Left cardiac atrium (tissue), 4 donors: ENCODE data around the gene CCN5. TPM values are rescaled to one million over a fixed set of nuclear protein-coding genes. Genes with fewer than 3 reads are reported as not detected.

Experiments used
- ATAC-seq, 2 donors: fragments of 200-7000 bp; cut with Tn5 transposase; one replicate each; pipeline ENCODE4 v1.9.1; 2020; ENCODE audit warnings: mild to moderate bottlenecking in 2 of 2, moderate library complexity in 2 of 2
- DNase-seq: peaks from one replicate; pipeline ENCODE4 v3.0.0-alpha.2; 2020
- intact Hi-C, 2 donors: fragments of 100-400 bp; cut with DNase I; formaldehyde crosslinking; loops; one replicate each; pipeline versions ENCODE4 v1.14.1 to v1.15.1; 2022 to 2023
- total RNA-seq, 2 donors: library from RNA; stranded (reverse); fragmentation: NEBNext Ultra II Directional; extraction: Animal tissue kit (Norgen Biotek cat#: 25700); gene quantifications; one replicate each; pipeline ENCODE4 v1.2.1, GENCODE V29; 2021
- donor health status: DM: no; HTN: yes; CAD: no.
- donor health status: DM: no; HTN: yes; CAD: no; lungs with severe emphysema.
- donor health status: DM: yes; HTN: yes; CAD: no.
- donor health status: Dilated cardiomyopathy.

Gene CCN5
- total RNA-seq, 2 donors from 2014 or later = 25.1 to 63.6 TPM

DNA sequence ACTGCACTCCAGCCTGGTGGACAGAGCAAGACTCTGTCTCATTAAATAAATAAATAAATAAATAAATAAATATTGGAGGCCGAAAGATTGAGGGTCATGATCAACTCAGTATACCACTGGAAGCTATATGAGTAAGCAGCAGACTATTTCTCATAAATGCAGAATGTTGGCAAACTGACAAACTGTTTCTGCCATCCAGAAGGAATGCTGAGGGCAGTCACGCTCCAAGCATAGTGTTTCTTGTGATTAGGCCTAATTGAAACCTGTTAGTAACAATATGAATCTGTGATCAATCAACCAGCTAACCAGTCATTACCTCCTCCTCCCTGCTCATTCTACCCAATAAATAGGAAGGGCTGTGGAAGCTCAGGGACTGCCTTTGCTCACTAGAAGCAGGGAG, 15.3 kb downstream of the CCN5 start:
- no peak for DNase-seq
- no peak for ATAC-seq
- intact Hi-C loops = loop anchor here in 1 of 2 donors (10.0 kb wide), 1 partner anchor 516 kb away; the partner anchor contains the start of gene OSER1

DNA sequence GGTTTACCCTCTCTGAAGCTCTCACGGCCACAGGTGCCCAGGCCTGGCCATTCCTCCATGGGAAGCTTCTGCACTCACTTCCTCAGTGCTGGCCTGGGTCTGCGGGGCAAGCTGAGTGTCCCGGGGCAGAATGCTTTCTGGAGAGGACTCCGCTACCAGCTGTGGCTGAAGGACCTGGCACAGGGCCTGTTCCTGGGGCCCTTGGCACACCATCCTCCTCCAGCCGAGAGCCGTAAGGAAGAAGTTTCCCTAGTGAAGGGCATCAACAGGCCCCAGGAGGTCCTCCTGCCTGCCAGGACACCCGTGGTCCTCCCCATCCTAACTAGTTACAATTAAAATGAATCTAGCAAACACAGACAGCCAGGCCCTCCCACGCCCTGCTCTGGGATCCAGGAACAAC, 16.5 kb downstream of the CCN5 start:
- ATAC-seq (peak in 1 of 2 donors; percentile 21), DNase-seq (no peak)
- intact Hi-C loops = loop anchor here (2.0 to 10.0 kb wide), 2 partner anchors 45 to 517 kb away; partner anchors contain the start of gene OSER1 (in 1 of the 2)

DNA sequence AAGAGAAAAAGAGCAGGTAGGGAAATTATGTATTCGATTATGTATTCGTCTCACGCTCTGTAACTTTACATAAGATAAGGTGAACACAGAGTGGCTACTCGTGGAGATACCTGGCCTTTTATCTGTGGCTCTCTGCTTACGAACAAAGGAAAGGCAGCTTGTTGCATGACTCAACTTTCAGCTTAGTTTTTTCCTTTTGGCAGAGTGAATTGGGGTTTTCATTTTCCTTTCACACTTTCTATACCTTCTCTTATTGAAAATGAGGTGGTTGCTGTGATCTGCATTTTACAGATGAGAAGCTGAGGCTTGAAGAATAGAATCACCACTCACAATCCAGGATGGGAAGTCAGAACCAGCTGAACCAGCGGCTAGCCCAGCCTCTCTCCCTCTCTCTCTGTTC, 17.2 kb downstream of the CCN5 start:
- ATAC-seq = no peak
- DNase-seq = no peak
- intact Hi-C loops = loop anchor here (2.0 to 10.0 kb wide), 2 partner anchors 46 to 518 kb away; partner anchors contain the start of gene OSER1 (in 1 of the 2)

DNA sequence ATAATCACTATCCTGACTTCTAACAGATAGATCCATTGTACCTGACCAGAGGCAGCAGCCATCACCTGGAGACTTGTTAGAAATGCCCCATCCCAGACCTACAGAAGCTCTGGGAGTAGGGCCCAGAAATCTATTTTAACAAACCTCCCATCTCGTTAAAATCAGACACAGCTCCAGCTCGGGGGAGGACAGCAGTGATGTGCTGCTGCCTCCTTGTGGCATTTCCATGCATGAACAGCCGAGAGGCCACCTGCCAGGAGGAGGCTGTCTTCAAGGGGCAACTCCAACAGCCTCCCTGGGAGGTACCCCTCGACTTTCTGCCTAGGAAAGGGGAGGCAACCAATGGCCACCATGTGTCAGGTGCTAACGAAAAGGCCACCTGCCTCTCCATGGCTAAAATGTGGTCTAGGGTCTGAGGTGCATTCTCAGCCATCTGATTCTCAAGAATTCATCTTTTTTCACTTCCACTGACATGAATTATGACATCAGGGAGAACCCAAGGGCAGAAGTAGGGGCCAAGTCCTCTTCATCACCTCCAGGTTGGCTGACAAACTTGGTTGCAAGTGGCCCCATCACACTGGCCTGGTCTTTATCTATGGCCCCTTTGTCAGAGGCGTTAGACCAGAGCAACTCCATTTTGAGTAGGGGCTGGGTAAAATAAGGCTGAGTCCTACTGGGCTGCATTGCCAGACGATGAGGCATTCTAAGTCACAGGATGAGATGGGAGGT, 18.3 kb downstream of the CCN5 start:
- DNase-seq (peak; percentile 76), ATAC-seq (peak; percentile 42 to 60)
- intact Hi-C loops = loop anchor here (1.0 to 10.0 kb wide), 3 partner anchors 47 to 519 kb away; partner anchors contain the start of gene OSER1 (in 1 of the 2)

DNA sequence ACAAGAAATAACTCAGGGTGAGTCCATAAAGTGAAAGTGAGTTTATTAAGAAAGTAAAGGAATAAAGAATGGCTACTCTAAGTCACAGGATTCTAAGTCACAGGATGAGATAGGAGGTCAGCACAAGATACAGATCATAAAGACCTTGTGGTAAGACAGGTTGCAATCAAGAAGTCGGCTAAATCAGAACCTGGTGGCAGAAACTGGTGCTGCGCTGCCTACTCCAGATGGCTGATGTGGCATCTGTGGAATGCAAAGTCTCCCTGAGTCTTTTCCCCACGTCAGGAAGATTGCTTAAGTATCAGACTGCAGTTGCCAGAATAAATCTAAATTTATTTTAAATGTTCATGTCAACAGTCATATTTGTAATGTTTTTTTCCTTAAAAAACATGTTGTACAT, 19.8 kb downstream of the CCN5 start:
- DNase-seq (no peak), ATAC-seq (no peak)
- intact Hi-C loops = loop anchor here in 1 of 2 donors (10.0 kb wide), 1 partner anchor 520 kb away; the partner anchor contains the start of gene OSER1

DNA sequence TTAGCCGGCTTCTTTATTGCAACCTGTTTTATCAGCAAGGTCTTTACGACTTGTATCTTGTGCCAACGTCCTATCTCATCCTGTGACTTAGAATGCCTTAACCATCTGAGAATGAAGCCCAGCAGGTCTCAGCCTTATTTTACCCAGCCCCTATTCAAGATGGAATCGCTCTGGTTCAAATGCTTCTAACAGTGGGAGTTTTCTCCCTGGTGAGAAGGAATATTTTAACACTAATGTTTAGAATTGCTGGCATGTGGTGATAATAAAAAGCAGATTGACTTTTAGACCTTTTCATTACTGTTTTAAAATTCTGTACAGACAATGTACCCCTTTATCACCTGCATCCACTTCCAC, 20.6 kb downstream of the CCN5 start:
- no peak for DNase-seq
- ATAC-seq = no peak
- intact Hi-C loops = loop anchor here in 1 of 2 donors (10.0 kb wide), 1 partner anchor 521 kb away; the partner anchor contains the start of gene OSER1

DNA sequence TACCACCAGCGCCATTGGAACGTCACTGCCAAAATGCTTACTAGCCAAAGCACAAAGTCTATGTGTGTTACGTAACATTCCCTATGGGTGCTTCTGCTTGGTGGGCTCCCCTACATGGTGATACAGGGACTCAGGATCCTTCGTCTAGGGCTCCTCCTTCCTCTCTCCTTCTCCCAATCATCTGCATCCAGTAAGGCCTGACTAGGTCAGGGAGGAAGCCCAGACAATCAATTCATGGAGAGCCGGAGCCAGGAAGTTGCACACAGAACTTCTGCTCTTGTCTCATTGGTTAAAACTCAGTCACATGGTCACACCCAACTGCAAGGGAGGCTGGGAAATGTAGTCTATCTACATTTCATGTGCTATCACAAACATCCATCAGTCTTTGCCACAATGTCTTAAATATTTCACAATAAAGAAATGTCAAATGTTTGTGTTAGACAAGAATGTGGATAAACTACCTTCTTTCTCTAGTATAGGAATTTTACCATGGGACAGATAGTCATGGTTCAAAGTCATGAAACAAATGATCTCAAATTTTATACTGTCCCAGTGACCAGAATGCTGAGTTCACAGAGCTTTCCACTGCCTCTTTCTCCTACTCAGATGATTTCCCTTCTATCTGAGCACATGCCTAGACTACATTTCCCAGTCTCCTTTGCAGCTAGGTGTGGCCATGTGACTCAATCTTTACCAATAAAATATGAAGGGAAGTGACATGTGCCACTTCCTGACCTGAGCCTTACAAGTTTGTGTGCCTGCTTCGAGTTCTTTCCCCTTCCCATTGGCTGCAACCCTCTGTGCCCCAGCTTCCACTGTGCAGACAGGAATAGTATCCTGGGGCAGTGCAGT, 21.2 kb downstream of the CCN5 start:
- peak; percentile 71 for DNase-seq
- ATAC-seq = peak; percentile 73 to 76
- intact Hi-C loops = loop anchor here in 1 of 2 donors (10.0 kb wide), 1 partner anchor 522 kb away; the partner anchor contains the start of gene OSER1

DNA sequence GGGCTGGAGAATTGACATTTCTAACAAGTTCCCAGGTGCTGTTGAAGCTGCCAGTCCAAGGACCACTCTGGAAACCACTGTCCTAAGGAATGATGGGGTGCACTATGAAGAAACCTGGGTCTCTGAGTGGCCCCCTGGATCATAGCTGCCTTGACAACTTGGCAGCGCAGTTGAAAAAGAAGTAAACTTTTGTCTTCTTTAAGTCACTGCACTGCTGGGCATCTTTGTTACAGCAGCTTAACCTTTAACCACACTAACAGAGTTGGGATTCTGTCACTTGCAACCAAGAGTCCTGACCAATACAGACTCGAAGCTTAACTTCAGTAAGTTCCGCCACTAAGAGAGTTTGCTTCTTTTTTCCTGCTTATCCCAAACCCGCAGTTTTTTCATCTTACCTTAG, 21.9 kb downstream of the CCN5 start:
- no peak for ATAC-seq
- intact Hi-C loops = loop anchor here in 1 of 2 donors (10.0 kb wide), 1 partner anchor 522 kb away; the partner anchor contains the start of gene OSER1
- no peak for DNase-seq

DNA sequence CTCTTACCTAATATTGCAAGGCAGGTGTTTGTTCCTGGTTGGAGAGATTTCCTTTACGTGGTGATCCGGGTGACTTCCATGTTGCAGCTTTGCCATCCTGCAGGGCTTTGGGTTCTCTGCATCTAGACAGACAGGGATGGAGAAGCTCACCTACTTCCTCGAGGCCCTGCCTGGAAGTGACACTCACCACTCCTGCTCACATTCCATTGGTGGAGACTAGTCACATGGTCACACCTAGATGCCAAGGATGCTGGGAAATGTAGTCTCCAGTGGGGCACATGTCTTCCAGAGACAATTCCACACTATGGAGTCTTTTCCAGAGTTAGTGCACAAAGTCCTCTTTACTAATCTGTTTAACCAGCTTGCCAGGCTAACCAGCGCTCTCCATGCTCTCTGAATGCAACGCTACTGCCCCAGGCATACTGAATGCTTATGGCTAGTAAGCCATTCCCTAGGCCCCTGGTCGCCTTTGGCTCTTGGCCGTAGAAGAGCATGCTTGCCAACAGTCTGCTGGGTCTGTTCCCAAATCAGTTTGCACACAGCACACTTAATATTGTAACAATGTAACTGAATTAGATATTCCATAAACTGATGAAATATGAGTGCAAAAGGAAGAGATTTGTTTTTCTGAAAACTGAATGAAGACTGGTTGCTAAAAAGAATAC, 23.8 kb downstream of the CCN5 start:
- ATAC-seq (peak; percentile 71 to 80), DNase-seq (no peak)
- intact Hi-C loops = loop anchor here in 1 of 2 donors (10.0 kb wide), 1 partner anchor 524 kb away; the partner anchor contains the start of gene OSER1

DNA sequence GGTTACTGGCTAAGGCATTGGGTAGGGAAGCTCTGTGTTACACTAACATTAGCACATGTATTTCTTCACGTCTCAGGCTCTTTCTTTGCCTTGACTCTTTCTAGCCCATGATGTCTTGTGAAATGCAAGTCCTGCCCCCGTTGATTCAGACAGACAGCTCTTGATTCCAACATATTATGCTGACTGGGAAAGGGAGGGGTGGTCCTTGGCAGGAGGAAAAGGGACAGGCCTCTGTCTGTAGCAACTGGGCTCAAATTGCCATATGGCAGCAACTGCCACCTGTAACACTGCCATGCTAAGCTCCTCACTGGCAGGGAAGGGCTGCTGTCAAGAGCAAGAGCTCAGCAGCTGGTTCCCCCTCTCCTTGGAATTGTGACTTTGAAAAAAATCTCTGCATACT, 24.8 kb downstream of the CCN5 start:
- ATAC-seq (peak in 1 of 2 donors; percentile 41), DNase-seq (no peak)
- intact Hi-C loops = loop anchor here in 1 of 2 donors (10.0 kb wide), 1 partner anchor 525 kb away; the partner anchor contains the start of gene OSER1

DNA sequence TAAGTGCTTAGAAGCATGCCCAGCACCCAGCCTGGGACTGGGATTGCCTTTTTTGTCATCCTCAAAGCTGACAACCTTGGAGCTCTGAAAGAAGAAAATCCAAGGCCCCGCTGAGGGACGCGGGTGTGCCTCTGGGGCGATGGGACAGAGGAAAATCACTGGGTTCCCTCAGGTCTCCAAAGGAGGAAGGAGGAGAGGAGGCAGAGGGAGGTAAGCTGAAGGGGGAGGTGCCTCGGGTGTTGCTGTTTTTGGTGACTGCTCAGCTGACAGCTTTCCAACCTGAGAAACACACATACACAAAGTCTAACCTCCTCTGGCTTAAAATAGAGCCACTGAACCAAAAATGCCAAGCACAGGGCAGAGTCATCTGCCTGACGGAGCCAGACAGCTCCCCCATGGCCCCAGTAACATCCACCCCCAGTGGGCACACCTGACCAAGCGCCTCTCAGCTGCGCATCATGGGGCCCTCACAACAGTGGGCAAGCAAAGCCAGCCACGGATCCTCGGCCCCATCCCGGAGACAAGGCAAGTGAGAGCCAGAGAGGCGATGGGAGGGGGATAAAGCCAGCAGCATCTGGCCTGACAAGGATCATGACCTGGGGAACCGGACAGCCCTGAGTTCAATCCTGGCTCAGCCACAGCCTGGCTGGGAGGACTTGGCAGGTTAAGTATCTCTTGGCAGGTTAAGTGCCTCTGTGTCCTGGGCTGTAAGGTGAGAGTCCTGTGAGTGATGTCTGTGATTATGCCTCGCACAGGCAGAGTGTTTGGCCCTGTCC, 27.3 kb downstream of the CCN5 start:
- intact Hi-C loops = no loop called here
- ATAC-seq = no peak
- DNase-seq = no peak

DNA sequence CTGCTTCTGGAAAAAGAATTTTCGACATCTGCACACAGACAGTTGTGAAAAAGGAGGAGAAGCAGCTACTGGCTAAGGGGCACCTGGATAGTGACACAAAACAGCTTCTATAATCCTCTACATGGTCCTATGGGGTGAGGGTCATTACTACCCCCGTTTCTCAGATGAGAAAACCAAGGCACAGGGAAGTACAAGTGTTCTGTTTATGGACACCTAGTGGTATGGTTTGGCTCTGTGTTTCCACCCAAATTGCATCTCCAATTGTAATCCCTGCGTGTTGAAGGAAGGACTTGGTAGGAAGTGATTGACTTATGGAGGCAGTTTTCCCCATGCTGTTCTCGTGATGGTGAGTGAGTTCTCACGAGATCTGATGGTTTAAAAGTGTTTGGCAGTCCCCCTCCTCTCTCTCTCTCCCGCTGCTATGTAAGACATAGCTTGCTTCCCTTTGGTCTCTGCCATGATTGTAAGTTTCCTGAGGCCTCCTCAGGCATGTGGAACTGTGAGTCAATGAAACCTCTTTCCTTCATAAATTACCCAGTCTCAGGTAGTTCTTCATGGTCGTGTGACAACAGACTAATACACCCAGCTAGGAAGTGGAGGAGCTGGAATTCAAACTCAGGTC, 28.0 kb downstream of the CCN5 start:
- intact Hi-C loops = no loop called here
- no peak for DNase-seq
- no peak for ATAC-seq

DNA sequence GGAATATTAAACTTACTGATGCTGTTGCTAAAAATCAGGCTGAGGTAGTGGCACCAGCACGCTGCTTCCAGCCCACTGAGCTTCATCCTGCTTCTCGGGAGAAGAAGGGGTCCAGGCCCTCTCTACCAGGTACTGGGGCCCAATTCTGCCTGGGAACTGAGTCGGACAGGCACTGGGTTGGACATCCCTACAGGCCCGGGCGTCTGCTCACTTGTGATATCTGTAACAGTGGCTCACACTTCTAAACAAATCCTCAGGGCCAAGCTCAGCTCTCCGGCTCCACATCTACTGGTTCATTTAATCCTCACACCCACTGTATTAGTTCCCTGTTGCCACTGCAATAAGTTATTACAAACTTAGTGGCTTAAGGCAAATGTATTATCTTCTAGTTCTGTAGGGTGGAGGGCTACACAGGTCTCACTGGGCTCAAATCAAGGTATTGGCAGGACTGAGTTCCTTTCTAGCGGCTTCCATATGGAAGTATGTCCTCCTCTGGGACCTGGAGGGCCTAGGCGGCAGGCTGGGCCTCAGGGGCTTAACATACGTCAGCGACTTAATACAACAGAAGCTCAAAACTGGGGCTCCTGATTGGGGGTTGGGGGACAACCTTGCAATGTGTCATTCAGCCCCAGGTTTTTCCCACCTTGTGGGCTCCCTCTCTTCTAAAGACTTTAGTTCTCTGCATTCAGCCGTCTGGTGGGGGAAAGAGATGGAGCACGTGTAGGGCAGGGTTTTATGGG, 28.9 kb downstream of the CCN5 start:
- DNase-seq (no peak), ATAC-seq (no peak)
- intact Hi-C loops = no loop called here

DNA sequence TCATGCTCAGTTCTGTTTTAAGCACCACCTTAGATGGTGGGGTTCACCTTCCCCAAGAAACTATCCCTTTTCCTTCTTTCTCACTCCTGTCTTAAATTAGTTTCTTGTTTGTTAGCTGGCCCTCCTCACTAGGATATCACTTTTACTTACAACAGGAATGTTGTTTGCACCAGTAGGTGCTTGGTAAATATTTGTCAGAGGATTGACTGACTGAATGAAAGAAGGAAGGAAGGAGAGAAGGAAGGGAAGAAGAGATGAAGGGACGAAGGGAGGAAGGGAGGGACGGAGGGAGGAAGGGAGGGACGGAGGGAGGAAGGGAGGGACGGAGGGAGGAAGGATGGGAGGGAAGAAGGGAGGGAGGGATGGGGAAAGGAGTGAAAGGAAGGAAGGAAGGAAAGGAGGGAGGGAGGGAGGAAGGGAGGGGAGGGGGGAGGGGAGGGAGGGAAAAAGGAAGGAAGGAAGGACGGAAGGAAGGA, 30.0 kb downstream of the CCN5 start:
- ATAC-seq (peak in 1 of 2 donors; percentile 2), DNase-seq (no peak)
- intact Hi-C loops = no loop called here

DNA sequence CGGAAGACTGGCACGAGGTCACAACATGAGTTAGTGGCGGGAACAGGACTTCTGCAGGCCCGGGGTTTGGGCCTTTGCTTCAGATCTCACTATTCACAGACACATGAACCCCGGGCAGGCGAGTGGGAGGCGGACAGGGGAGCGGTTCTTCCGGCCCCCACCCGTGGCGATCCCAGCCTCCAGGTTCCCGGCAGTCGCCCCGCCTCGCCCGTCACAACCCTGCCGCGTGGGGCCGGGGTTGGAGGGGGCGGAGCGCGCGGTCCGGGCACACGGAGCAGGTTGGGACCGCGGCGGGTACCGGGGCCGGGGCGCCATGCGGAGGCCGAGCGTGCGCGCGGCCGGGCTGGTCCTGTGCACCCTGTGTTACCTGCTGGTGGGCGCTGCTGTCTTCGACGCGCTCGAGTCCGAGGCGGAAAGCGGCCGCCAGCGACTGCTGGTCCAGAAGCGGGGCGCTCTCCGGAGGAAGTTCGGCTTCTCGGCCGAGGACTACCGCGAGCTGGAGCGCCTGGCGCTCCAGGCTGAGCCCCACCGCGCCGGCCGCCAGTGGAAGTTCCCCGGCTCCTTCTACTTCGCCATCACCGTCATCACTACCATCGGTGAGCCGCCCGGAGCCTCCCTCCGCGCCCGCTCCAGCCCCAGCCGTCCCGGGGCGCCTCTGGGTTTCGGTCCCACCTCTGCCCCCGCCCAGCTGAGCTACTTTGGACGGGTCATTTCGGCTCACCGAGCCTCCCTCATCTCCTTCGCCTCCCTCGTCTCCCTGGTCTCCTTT, 30.6 kb downstream of the CCN5 start, which contains the start of gene KCNK15:
Gene KCNK15 (plus strand): TSS at position 268 of the 769 bp plus-strand sequence. CDS start 46 bp downstream, at position 314.
- ATAC-seq (peak; percentile 57 to 80), DNase-seq (peak; percentile 76)
- intact Hi-C loops = loop anchor here (2.0 kb wide), 1 partner anchor 121 kb away; no protein-coding TSS in a partner anchor
